ENCODE data around the gene CZIB.

DNA sequence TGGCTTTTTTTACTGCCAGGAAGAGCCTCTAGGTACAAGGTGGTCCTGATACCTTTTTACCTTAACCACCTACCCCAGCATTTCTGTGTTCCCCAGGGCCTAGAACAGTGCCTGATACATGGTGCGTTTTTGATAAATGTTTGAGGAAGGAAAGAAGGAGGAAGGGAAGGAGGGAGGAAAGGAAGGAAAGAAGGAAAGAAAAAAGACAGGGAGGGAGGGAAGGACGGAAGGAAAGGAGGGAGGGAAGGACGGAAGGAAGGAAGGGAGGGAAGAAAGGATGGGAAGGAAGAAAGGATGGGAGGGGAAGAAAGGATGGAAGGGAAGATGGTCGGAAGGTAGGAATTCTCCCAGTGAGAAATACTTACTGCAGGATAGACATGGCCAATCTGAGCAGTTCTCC, 29.9 kb upstream of the CZIB start:
- TF ChIP-seq CTCF (conservative IDR thresholded peaks at IDR 0.05) (no peak), EZH2 (IDR thresholded peaks at IDR 0.05; ENCODE audit: low read depth) (no peak)

Measured in PC-9 (cell line).